Measurements from ENCODE around the gene OPCML. TPM values are rescaled to one million over a fixed set of nuclear protein-coding genes. Genes with fewer than 3 reads are reported as not detected.

OPCML gene
- total RNA-seq, 1 experiment from 2014 or later, result 0.94 TPM

DNA sequence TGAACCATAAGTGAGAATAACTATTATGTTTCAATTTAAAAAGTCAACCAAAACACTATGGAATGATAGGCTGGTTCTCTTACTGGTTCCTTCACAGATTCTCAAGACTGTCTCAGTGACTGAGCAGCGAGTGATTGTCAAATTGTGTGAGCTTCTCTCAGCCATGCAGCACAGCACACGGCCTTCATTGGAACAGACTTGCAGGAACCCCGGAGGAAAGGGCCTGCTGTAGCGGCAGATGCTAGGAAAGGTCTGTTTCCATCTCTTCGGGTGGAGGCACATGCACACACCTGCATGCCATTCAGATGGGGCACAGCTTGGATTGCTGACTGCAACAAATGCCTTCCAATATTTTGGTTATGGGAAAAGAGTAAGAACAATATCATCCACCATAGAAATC, 741.8 kb downstream of the OPCML start:
- no peaks in the 10 kb centered on the region for H3K27me3 ChIP-seq (ENCODE audit: insufficient read depth, low read length)
- peaks cover 5% of the 10 kb centered on the region for H3K23me2 ChIP-seq (ENCODE audit: insufficient read length, low read depth, low read length, poor library complexity, severe bottlenecking)
- H3K4me3 Mint-ChIP-seq, result no peak overlapping the region
- no peaks in the 10 kb centered on the region for H3K9me3 Mint-ChIP-seq
- no peaks in the 10 kb centered on the region for H4K20me1 ChIP-seq (ENCODE audit: control insufficient read depth, insufficient read depth, insufficient read length)
- TF ChIP-seq, protein P1, sequence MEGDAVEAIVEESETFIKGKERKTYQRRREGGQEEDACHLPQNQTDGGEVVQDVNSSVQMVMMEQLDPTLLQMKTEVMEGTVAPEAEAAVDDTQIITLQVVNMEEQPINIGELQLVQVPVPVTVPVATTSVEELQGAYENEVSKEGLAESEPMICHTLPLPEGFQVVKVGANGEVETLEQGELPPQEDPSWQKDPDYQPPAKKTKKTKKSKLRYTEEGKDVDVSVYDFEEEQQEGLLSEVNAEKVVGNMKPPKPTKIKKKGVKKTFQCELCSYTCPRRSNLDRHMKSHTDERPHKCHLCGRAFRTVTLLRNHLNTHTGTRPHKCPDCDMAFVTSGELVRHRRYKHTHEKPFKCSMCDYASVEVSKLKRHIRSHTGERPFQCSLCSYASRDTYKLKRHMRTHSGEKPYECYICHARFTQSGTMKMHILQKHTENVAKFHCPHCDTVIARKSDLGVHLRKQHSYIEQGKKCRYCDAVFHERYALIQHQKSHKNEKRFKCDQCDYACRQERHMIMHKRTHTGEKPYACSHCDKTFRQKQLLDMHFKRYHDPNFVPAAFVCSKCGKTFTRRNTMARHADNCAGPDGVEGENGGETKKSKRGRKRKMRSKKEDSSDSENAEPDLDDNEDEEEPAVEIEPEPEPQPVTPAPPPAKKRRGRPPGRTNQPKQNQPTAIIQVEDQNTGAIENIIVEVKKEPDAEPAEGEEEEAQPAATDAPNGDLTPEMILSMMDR (conservative IDR thresholded peaks at IDR 0.05), result no peak
- no peak overlapping the region for H3K27ac Mint-ChIP-seq
- no peak overlapping the region for H3K23ac ChIP-seq (ENCODE audit: insufficient read length, low read depth, low read length)
- peaks cover 2% of the 10 kb centered on the region; the same call in 1 of the 2 replicates for H3K27me3 Mint-ChIP-seq (ENCODE audit: low read depth)
- no peak overlapping the region for H3K56ac ChIP-seq (ENCODE audit: insufficient read length, low read depth, low read length)
- H2BK20ac ChIP-seq (ENCODE audit: low read depth, low read length, poor library complexity, severe bottlenecking), result no peak overlapping the region
- H3K79me2 ChIP-seq (ENCODE audit: insufficient read depth, low read length), result no peaks in the 10 kb centered on the region
- no peak for DNase-seq
- no peaks in the 10 kb centered on the region for H3K9me3 ChIP-seq (ENCODE audit: control insufficient read depth, low read depth, low read length)
- no peak overlapping the region for H4K91ac ChIP-seq (ENCODE audit: insufficient read length, low read depth, low read length)
- H2BK15ac ChIP-seq (ENCODE audit: low read depth, low read length), result no peak overlapping the region
- no peak overlapping the region for H3K9ac ChIP-seq (ENCODE audit: extremely low read depth, insufficient read length, low read length)
- H3K4me1 ChIP-seq (ENCODE audit: insufficient read depth, low read length), result peaks cover 6% of the 10 kb centered on the region; the same call in 1 of the 2 replicates
- no CpG with 5 or more reads among the region's 5 CpGs for WGBS (ENCODE audit: extremely low coverage, insufficient read length, low lambda C conversion rate)
- H3K4me2 ChIP-seq (ENCODE audit: insufficient read depth, insufficient read length, low read length), result no peak overlapping the region
- no peak overlapping the region for H4K8ac ChIP-seq (replicated peaks; ENCODE audit: insufficient read length, low read depth, low read length)
- no peak overlapping the region for H4K5ac ChIP-seq (ENCODE audit: insufficient read length, low read depth, low read length)
- H3K18ac ChIP-seq (ENCODE audit: insufficient read length, low read depth, low read length), result no peak overlapping the region
- H2AK5ac ChIP-seq (ENCODE audit: insufficient read length, low read length), result no peak overlapping the region
- H3K79me1 ChIP-seq (ENCODE audit: insufficient read depth, low read depth, low read length, poor library complexity, severe bottlenecking), result no peaks in the 10 kb centered on the region
- no peak overlapping the region for H3T11ph ChIP-seq (ENCODE audit: low read length)
- no peak overlapping the region for H2AFZ ChIP-seq (ENCODE audit: low read length)
- no peak overlapping the region for H2BK12ac ChIP-seq (ENCODE audit: insufficient read length, low read depth, low read length)
- H2BK5ac ChIP-seq (ENCODE audit: insufficient read length, low read length), result no peak overlapping the region
- H3K4me1 Mint-ChIP-seq, result peaks cover 41 to 49% of the 10 kb centered on the region in 2 experiments
- no peaks in the 10 kb centered on the region for H3K36me3 Mint-ChIP-seq (ENCODE audit: insufficient read depth in 1 of 3, low read depth in 3 of 3)
- no peak overlapping the region for H2BK120ac ChIP-seq (ENCODE audit: low read depth, low read length, poor library complexity, severe bottlenecking)
- no peak overlapping the region for H3K27ac ChIP-seq (ENCODE audit: insufficient read length, low read depth, low read length)
- H3K4ac ChIP-seq (ENCODE audit: low read depth, low read length), result no peak overlapping the region
- no peak overlapping the region for H3K14ac ChIP-seq (ENCODE audit: insufficient read depth, low read length)

Data from H9 (cell line).